22Rv1 (cell line): ENCODE data around the gene SMAD9.

Source experiments
- H3K27ac ChIP-seq: fragments of 450-650 bp; 2 replicates; pipeline ENCODE4 v1.5.1; 2017
- ZFX ChIP-seq: fragments of 450-650 bp; IDR thresholded peaks from 2 replicates; pipeline ENCODE4 v1.6.1; 2017; ENCODE audit warnings: antibody characterized with exemption, borderline replicate concordance
- TF ChIP-seq, protein P1 (sequence below): fragments of 450-650 bp; IDR thresholded peaks from 2 replicates; pipeline ENCODE4 v1.5.1; 2017; ENCODE audit warnings: mild to moderate bottlenecking

Gene SMAD9

DNA sequence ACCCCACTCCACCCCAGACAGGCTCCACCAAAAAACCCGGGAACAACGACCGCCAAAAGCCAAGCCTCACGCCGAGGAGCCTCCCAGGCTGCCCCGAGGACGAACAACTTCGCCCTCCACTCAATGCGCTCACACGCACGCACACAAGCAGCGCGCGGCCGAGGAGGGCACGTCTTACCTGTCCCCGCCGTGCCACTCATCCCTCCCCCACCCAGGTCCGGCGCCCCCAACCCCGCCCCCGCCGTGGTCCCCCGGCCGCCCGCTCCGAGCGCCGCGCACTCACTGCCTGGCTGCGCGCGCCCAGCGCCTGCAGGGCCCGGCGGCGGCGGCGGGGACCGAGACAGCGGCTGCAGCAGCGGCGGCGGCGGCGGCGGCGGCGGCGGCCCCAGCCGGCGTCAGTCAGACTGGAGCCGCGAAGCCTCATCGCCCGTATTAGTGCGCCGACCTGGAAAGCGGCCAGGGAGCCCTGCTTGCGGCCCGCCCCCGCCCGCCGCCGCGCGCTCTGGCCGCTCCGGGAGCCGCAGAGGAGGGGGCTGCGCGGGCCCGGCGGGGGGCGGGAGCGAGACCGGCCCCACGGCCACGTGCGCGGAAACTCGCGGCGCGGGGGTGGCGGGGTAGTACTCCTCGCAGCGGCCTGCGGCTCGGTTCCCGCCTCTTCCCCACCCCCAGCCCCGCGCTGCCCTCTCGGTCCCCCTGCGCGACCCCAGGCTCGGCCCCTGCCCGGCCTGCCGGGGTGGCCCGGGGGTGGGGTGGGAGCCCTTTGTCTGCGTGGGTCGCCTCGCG lies at the start of gene SMAD9:
SMAD9 (minus strand) TSS at position 406 of the 783 bp plus-strand sequence. CDS start 40,549 bp downstream, outside the sequence.
- TF ChIP-seq, protein P1, sequence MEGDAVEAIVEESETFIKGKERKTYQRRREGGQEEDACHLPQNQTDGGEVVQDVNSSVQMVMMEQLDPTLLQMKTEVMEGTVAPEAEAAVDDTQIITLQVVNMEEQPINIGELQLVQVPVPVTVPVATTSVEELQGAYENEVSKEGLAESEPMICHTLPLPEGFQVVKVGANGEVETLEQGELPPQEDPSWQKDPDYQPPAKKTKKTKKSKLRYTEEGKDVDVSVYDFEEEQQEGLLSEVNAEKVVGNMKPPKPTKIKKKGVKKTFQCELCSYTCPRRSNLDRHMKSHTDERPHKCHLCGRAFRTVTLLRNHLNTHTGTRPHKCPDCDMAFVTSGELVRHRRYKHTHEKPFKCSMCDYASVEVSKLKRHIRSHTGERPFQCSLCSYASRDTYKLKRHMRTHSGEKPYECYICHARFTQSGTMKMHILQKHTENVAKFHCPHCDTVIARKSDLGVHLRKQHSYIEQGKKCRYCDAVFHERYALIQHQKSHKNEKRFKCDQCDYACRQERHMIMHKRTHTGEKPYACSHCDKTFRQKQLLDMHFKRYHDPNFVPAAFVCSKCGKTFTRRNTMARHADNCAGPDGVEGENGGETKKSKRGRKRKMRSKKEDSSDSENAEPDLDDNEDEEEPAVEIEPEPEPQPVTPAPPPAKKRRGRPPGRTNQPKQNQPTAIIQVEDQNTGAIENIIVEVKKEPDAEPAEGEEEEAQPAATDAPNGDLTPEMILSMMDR, result no peak
- TF ChIP-seq ZFX, result no peak
- peak within 1 kb of the TSS; percentile 86 for H3K27ac ChIP-seq

DNA sequence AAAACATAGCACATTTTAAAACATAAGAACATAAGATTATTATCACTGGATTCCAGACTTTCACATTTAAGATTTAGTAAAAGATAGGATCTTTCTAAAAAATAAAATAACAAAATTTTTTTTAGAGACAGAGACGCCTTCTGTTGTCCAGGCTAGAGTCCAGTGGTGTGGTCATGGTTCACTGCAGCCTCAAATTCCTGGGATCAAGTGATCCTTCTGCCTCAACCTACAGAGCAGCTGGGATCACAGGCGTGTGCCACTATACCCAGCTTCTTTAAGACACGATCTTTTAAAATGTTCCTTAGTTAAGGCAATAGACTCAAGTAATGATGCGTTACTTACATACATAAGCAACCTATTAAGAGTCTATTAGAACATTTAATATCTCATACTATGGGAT lies 46.4 kb upstream of the SMAD9 start:
- no peak for TF ChIP-seq ZFX
- TF ChIP-seq, protein P1, result no peak
- H3K27ac ChIP-seq, result no peak overlapping the region

DNA sequence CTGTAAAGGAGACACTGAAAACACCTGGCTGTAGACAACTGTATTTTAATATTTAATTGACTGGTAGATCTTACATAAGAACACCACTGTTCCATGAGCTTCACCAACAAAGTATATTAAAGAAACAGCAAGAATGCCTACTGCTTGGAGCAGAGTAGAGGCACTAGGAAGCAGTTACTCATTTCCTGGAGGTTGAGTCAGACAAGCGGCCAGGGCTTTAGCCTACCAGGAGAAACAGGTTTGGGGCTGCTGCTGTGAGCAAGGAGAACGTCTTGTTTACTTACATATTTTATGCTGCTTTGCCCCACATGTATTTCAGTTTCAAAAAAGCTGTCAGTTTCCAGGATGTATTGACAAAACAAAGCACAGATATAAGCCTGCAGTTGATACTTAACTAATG lies 45.7 kb upstream of the SMAD9 start:
- H3K27ac ChIP-seq, result no peak overlapping the region
- no peak for TF ChIP-seq ZFX
- TF ChIP-seq, protein P1, result no peak

DNA sequence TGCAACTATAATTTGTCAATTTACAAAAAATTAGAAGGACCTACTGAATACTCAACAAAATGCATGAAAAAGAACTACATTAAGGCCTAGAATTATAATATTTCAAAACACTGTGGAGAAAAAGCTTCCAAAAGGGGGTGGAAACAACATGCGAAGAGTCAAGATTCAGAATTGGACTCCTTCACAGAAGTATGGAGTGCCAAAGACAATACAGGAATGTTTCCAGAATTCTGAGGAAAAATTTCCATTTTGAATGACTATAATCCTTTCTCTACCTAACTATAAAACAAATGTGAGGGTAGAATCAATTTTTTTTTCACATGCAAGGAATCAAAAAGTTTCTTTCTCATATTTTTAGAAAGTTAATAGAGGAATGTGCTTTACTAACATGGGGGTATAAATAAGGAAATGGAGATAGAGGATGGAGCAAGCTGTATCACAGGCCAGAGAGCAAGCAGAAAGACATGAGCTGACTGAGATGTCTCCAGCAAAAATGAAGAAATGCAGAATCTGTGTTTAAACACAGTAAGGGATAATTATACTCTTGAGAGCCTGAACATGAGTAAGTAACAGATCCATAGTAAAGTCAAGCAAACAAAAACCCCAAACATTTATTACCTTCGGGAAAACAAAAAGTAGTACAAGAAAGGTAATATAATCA lies 39.5 kb upstream of the SMAD9 start:
- TF ChIP-seq, protein P1, result no peak
- no peak for TF ChIP-seq ZFX
- H3K27ac ChIP-seq, result no peak overlapping the region

DNA sequence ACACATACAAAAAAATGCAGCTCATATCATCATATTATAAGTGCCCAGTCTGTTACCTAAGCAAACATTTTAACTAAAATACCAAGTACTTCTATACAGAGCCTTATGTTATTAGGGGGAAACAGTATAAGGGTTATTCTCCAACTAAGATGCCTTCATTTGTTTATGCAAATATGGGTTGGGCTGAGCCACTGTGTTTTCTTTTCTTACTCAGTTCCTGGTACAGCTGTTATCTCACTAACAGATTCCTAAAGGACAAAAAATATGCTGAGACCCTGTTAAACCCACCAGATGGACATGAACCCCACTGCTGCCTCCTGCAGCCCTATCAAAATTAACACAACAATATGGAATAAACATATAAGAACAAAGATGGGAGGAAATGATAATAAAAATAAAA lies 34.5 kb upstream of the SMAD9 start:
- 0 out of 2 replicates have a peak overlapping the region, but pooled peaks have one; percentile 9 for H3K27ac ChIP-seq
- TF ChIP-seq, protein P1, result no peak
- TF ChIP-seq ZFX, result no peak

DNA sequence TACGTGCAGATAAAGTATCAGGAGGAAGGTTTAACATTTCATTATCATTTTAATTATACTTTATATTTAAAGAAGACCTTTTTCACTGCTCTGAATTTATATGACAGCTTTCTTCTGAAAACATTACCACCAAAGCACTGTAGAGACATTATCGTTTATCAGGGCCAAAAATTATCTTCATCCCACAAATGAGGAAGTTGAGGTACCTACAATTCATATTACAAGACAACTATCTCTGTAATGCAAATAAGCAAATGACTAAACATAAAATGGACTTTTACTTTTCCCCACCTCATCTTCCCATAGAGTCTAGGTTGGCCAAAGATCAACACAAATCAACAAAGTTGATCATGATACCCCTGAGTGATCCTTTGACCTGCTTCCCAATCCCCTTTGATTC lies 30.9 kb upstream of the SMAD9 start:
- TF ChIP-seq ZFX, result no peak
- TF ChIP-seq, protein P1, result no peak
- no peak overlapping the region for H3K27ac ChIP-seq

DNA sequence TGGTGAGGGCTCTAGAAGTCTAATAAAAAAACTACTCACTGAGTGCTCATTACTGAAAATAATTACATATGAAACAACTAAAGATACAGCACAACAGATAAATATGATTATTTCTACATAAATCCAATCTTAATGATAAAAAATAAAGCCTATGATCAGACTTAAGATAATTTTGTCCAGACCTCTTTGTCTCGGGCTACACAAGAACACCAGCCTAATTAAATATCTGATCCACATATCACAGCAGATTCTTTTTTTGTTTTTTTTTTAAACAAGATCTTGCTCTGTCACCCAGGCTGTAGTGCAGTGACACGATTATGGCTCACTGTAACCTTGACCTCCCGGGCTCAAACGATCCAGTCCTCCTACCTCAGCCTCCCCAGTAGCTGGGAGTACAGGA lies 30.3 kb upstream of the SMAD9 start:
- no peak overlapping the region for H3K27ac ChIP-seq
- no peak for TF ChIP-seq ZFX
- TF ChIP-seq, protein P1, result no peak
